Fibroblast of villous mesenchyme (primary cell): ENCODE results near the gene NDUFA6. TPM values are rescaled to one million over a fixed set of nuclear protein-coding genes. Genes with fewer than 3 reads are reported as not detected.
"Not testable (repeated sequence)": the region's sequence is repeated elsewhere in the genome, so short reads cannot be mapped to it uniquely, and the experiment has no call there.

Experiments used
- DNase-seq: peaks from one replicate; pipeline ENCODE4 v3.0.0-alpha.2; 2010; ENCODE audit warnings: low read depth
- H3K4me3 ChIP-seq: 2 replicates; pipeline ENCODE4 v1.5.1; 2011; ENCODE audit warnings: low read depth, mild to moderate bottlenecking, low read length
- total RNA-seq: library from RNA; depleted of rRNA; stranded (reverse); fragments of >200 nt; gene quantifications from 2 replicates; pipeline ENCODE4 v1.2.3, GENCODE V29; 2012
- TF ChIP-seq, protein P1 (sequence below): IDR thresholded peaks from 2 replicates; pipeline ENCODE4 v1.5.1; 2012; ENCODE audit warnings: low read depth, mild to moderate bottlenecking, low read length; ENCODE audit not compliant: insufficient read depth

NDUFA6 gene
- total RNA-seq = 40.6 TPM in 2 replicates

DNA sequence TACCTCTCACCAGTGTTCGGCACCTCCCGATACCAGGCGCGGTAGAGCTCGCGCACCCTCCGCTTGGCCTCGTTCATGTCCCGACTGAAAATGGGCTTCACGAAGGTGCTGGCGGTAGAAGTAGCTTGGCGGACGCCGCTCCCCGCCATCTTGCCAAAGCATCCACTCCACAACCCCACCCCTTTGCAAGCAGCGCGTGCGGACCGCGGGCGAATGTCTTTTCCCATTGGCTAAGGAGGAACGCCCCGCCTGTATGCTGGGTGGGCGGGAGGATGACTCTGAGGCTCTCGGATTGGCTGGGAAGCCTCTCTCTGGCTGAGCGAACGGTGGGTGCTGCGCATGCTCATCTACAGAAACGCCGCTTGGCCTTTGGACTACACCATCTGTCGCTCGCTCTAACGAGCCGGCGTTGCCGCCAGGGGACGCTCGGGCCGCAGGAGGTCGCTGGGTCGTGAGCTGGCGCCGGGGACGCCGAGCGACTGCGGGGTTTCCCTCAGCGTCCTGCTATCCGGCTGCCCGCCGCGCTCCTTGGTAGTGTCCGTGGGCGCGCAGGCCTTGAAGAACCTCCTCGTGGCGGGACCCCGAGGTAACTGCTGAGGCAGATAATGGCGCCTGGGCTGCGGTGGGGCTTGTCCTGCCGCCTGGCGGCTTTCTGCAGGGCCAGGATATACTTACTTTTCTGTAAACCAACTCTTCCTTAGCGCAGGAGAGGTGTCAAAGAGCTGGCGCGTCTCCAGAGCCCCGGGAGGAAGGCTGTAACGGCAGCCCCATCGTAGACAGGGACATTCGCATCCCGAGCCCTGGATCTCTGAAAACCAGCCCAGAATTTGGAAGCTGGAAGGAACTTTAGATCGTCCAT, at the start of gene NDUFA6:
Gene NDUFA6 (minus strand): TSS at position 177 of the 859 bp plus-strand sequence. CDS start 28 bp downstream, at position 149.
- TF ChIP-seq, protein P1, sequence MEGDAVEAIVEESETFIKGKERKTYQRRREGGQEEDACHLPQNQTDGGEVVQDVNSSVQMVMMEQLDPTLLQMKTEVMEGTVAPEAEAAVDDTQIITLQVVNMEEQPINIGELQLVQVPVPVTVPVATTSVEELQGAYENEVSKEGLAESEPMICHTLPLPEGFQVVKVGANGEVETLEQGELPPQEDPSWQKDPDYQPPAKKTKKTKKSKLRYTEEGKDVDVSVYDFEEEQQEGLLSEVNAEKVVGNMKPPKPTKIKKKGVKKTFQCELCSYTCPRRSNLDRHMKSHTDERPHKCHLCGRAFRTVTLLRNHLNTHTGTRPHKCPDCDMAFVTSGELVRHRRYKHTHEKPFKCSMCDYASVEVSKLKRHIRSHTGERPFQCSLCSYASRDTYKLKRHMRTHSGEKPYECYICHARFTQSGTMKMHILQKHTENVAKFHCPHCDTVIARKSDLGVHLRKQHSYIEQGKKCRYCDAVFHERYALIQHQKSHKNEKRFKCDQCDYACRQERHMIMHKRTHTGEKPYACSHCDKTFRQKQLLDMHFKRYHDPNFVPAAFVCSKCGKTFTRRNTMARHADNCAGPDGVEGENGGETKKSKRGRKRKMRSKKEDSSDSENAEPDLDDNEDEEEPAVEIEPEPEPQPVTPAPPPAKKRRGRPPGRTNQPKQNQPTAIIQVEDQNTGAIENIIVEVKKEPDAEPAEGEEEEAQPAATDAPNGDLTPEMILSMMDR = peak; percentile 75
- peak; percentile 99 for DNase-seq
- H3K4me3 ChIP-seq = peak within 1 kb of the TSS; percentile 63

DNA sequence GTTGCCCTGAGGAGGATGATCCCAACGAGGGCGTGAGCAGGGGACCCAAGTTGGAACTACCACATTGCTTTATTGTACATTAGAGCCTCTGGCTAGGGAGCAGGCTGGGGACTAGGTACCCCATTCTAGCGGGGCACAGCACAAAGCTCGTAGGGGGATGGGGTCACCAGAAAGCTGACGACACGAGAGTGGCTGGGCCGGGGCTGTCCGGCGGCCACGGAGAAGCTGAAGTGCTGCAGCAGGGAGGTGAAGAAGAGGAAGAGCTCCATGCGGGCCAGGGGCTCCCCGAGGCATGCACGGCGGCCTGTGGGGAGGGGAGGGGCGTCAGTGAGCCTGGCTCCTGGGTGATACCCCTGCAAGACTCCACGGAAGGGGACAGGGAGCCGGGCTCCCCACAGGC, 49.6 kb upstream of the NDUFA6 start:
- not testable (repeated sequence) for DNase-seq

DNA sequence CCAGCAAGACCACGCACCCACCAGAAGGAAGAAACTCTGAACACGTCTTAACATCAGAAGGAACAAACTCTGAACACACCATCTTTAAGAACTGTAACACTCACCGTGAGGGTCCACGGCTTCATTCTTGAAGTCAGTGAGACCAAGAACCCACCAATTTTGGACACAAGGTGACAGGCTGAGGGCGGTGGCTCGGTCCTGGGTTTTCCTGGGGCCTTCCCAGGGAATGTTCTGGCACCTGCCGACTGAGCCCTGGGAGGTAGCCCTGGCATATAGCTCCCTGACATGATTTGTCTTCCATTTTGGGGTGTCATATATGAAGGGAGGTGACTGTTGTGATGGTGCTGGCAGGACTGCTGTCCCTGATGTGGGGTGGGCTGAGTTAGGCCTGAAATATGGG, 48.9 kb upstream of the NDUFA6 start:
- not testable (repeated sequence) for DNase-seq, H3K4me3 ChIP-seq

More for the DNA sequence above, 49.6 kb upstream of the NDUFA6 start:
- H3K4me3 ChIP-seq = not testable (repeated sequence)

DNA sequence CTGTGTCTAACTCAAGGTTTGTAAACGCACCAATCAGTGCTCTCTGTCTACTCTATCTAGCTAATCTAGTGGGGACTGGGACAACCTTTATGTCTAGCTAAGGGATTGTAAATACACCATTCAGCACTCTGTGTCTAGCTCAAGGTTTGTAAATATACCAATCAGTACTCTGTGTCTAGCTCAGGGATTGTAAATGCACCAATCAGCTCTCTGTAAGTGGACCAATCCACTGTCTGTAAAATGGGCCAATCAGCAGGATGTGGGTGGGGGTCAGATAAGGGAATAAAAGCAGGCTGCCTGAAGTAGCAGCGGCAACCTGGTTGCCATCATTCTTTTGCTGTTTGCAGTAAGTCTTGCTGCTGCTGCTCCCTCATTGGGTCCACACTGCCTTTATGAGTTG, 48.4 kb upstream of the NDUFA6 start:
- H3K4me3 ChIP-seq = no peak overlapping the region
- TF ChIP-seq, protein P1 = no peak
- no peak for DNase-seq

DNA sequence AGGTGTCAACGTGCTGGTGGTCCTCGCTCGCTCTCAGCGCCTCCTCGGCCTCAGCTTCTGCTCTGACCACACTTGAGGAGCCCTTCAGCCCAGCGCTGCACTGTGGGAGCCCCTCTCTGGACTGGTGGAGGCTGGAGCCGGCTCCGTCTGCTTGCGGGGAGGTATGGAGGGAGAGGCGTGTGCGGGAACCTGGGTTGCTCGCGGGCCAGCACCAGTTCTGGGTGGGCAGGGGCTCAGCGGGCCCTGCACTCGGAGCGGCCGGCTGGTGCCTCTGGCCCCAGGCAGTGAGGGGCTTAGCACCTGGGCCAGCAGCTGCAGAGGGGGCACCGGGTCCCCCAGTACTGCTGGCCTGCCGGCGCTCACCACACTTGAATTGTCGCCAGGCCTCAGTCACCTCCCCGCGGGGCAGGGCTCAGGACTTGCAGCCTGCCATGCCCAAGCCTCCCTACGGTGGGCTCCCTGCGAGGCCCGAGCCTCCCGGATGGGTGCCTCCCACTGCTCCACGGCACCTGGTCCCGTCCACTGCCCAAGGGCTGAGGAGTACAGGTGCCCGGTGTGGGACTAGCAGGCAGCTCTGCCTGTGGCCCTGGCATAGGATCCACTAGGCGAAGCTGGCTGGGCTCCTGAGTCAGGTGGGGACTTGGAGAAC, 47.7 kb upstream of the NDUFA6 start:
- H3K4me3 ChIP-seq = no peak overlapping the region
- DNase-seq = no peak
- TF ChIP-seq, protein P1 = no peak

DNA sequence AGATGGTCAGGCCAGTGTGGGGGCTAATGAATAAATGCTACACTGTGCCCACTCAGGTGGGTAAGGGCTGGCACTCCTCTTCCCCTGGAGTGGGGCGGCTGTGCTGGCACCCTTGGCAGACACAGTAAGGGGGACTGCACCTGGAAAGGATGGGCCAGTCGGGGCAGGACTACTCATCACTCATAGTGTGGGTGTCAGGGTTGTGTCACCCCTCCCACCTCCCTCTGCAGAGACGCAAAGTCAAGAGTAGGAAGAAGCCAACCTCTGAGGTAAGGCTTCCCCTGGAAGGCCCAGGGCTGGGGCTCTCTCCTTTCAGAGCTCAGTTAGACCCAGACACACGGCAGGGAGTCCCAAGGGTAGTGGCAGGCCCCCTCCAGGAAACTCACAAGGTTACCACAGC, 45.1 kb upstream of the NDUFA6 start:
- not testable (repeated sequence) for H3K4me3 ChIP-seq, DNase-seq

DNA sequence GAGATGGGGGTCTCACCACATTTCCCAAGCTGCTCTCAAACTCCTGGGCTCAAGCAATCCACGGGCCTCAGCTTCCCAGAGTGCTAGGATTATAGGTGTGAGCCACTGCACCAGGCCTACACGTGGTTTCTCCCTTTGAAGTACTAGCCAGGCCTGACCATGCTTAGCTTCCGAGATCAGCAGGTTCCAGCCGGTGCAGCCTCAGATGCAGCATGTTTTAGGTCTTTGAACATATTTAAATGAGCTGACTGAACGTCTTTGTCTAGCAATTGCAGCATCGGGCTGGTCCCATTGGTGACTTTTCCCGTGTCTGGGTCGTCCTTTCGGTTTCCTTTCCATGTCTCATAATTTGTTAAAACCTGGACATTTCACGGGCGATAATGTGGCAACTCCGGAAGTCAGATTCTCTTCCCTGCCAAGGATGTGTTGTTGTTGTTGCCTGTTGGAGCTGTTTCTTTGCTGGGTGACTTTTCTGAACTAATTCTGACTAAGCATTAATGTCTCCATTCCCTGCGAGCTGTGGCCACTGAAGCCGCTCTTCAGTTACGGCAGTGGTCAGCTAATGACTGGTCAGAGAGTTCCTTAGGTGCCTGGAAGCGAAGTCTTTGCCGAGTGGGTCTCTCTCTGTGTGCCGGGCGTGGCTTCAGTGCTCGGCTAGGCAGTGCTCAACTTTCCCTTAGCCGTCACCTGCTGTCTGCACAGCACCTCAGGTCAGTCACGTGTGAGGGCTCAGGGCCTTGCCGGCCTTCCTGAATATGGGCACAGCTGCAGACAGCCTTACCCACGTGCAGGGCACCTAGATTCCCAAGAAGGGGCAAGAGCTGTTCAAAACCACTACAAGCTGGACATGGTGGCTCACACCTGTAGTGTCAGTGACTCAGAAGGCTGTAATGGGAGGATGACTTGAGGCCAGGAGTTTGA, 43.8 kb upstream of the NDUFA6 start:
- DNase-seq = peak; percentile 12
- no peak overlapping the region for H3K4me3 ChIP-seq
- TF ChIP-seq, protein P1 = no peak

DNA sequence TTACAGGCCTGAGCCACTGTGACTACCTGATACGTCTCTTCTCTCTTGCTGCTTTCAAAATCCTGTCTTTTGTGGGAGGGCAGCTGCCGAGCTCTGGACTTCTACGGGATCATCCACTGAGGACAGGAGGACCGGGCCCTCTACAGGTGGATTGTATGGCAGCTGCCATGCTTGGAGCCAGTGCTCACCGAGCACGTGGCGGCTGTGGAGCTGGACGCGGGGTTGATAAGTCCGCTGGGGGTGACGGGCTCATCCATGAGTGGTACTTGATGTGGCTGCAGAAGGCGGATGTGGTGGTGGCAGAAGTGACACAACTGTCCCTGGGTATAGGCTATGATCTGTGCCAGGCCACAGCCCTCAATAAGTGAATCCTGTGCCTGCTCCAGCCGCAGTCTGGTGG, 41.9 kb upstream of the NDUFA6 start:
- H3K4me3 ChIP-seq = no peak overlapping the region
- no peak for DNase-seq
- TF ChIP-seq, protein P1 = no peak
